ENCODE results near the gene INHBE. TPM values are rescaled to one million over a fixed set of nuclear protein-coding genes. Genes with fewer than 3 reads are reported as not detected.

The INHBE gene
- polyA plus RNA-seq, 3 donors, result not detected

DNA sequence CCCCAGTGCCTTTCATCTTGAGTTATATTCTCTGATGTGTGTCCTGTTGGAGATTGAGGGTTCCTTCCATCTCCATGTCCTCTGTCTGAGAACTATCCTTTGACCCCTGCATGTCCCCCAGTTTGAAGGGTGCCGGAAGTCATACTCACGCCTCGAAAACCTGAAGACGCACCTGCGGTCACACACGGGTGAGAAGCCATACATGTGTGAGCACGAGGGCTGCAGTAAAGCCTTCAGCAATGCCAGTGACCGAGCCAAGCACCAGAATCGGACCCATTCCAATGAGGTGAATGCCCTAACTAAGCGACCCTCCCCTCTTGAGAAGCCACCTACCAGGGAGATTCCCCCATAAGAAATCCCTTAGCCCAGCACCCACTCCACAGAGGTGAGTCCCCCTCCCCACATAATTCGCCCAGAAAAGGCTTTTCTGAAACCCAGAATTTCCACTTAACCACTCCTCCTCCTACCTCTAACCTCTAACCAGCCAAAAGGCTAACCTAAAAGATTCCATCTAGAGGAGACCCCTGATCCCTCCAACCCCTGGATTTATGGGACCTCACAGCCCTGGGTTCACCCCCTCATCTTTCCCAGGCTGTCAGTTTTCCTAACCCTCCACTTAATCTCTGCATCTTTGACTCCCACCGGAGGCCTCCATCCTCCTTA lies 12.2 kb downstream of the INHBE start:
- Histone ChIP-seq H3K9ac (ENCODE audit: insufficient read depth, low read length, poor library complexity, severe bottlenecking) (no peak overlapping the region), H3K4me3 (replicated peaks in 1 of 3; ENCODE audit: low read depth in 2 of 3, low read length in 3 of 3) (no peak overlapping the region), H3K79me2 (ENCODE audit: insufficient read depth, low read length) (peaks cover 7% of the 10 kb centered on the region), H3K36me3 (replicated peaks in 1 of 2; ENCODE audit: control insufficient read depth in 1 of 2, insufficient read depth in 2 of 2, low read length in 2 of 2) (peaks cover 35 to 53% of the 10 kb centered on the region in 2 donors), H3K27ac (ENCODE audit: low read depth in 1 of 2, low read length in 2 of 2) (no peak overlapping the region), H4K20me1 (ENCODE audit: insufficient read depth, low read length) (peaks cover 65% of the 10 kb centered on the region), H3K4me2 (replicated peaks; ENCODE audit: extremely low read depth, low read length, poor library complexity, severe bottlenecking) (no peak overlapping the region), H3K9me3 (replicated peaks in 1 of 2; ENCODE audit: control insufficient read depth in 1 of 2, insufficient read depth in 1 of 2, low read length in 2 of 2) (no peaks in the 10 kb centered on the region), H3K27me3 (ENCODE audit: control insufficient read depth in 2 of 2, insufficient read depth in 2 of 2, low read length in 2 of 2) (peaks cover 0 to 6% of the 10 kb centered on the region in 2 donors), H2AFZ (ENCODE audit: insufficient read depth, low read depth, low read length, poor library complexity, severe bottlenecking) (no peak overlapping the region), H3K4me1 (ENCODE audit: control insufficient read depth in 1 of 2, insufficient read depth in 2 of 2, low read length in 2 of 2) (peaks cover 28 to 46% of the 10 kb centered on the region in 2 donors)
- H3K36me3 Mint-ChIP-seq, result peaks cover 41 to 54% of the 10 kb centered on the region in 2 donors
- peaks cover 0 to 4% (median 0%) of the 10 kb centered on the region in 7 donors for H3K9me3 Mint-ChIP-seq
- intact Hi-C loops (cut with micrococcal nuclease), result no loop called here
- peaks cover 24 to 29% (median 25%) of the 10 kb centered on the region in 3 donors for H3K27me3 Mint-ChIP-seq (ENCODE audit: low read depth in 3 of 3)
- H3K4me3 Mint-ChIP-seq, result no peak overlapping the region
- 94% methylated on average over 12 of the region's 12 CpGs for WGBS (ENCODE audit: insufficient coverage)
- peaks cover 50% of the 10 kb centered on the region for H3K4me1 Mint-ChIP-seq
- TF ChIP-seq, protein P1, sequence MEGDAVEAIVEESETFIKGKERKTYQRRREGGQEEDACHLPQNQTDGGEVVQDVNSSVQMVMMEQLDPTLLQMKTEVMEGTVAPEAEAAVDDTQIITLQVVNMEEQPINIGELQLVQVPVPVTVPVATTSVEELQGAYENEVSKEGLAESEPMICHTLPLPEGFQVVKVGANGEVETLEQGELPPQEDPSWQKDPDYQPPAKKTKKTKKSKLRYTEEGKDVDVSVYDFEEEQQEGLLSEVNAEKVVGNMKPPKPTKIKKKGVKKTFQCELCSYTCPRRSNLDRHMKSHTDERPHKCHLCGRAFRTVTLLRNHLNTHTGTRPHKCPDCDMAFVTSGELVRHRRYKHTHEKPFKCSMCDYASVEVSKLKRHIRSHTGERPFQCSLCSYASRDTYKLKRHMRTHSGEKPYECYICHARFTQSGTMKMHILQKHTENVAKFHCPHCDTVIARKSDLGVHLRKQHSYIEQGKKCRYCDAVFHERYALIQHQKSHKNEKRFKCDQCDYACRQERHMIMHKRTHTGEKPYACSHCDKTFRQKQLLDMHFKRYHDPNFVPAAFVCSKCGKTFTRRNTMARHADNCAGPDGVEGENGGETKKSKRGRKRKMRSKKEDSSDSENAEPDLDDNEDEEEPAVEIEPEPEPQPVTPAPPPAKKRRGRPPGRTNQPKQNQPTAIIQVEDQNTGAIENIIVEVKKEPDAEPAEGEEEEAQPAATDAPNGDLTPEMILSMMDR (IDR thresholded peaks at IDR 0.05), result no peak
- DNase-seq, result no peak
- H3K27ac Mint-ChIP-seq, result peak overlapping the region in 4 of 7 donors; percentile 12 to 46 (median 26)

DNA sequence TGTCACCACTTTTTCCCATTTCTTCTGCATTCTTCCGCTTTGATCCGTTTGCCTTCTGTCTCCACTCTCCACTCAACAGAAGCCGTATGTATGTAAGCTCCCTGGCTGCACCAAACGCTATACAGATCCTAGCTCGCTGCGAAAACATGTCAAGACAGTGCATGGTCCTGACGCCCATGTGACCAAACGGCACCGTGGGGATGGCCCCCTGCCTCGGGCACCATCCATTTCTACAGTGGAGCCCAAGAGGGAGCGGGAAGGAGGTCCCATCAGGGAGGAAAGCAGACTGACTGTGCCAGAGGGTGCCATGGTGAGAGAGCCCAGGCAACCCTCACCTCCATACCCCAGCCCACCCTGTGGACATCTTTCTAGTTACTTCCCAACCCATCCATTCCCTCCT lies 12.8 kb downstream of the INHBE start:
- intact Hi-C loops (cut with micrococcal nuclease), result no loop called here
- Mint-ChIP-seq H3K27me3 (ENCODE audit: low read depth in 3 of 3) (peaks cover 19 to 23% (median 20%) of the 10 kb centered on the region in 3 donors), H3K4me1 (peaks cover 50% of the 10 kb centered on the region), H3K9me3 (peaks cover 0 to 4% (median 0%) of the 10 kb centered on the region in 7 donors), H3K36me3 (peaks cover 46 to 60% of the 10 kb centered on the region in 2 donors), H3K4me3 (no peak overlapping the region), H3K27ac (peak overlapping the region in 3 of 7 donors; percentile 7 to 74 (median 50))
- DNase-seq, result no peak
- H3K4me3 ChIP-seq (replicated peaks in 1 of 3; ENCODE audit: low read depth in 2 of 3, low read length in 3 of 3), result no peak overlapping the region
- TF ChIP-seq, protein P1 (IDR thresholded peaks at IDR 0.05), result no peak
- H4K20me1 ChIP-seq (ENCODE audit: insufficient read depth, low read length), result peaks cover 71% of the 10 kb centered on the region
- H3K79me2 ChIP-seq (ENCODE audit: insufficient read depth, low read length), result peaks cover 12% of the 10 kb centered on the region
- no peaks in the 10 kb centered on the region for H3K9me3 ChIP-seq (replicated peaks in 1 of 2; ENCODE audit: control insufficient read depth in 1 of 2, insufficient read depth in 1 of 2, low read length in 2 of 2)
- no peak overlapping the region for H3K9ac ChIP-seq (ENCODE audit: insufficient read depth, low read length, poor library complexity, severe bottlenecking)
- peaks cover 40 to 59% of the 10 kb centered on the region in 2 donors for H3K36me3 ChIP-seq (replicated peaks in 1 of 2; ENCODE audit: control insufficient read depth in 1 of 2, insufficient read depth in 2 of 2, low read length in 2 of 2)
- no peak overlapping the region for H3K27ac ChIP-seq (ENCODE audit: low read depth in 1 of 2, low read length in 2 of 2)
- no peak overlapping the region for H2AFZ ChIP-seq (ENCODE audit: insufficient read depth, low read depth, low read length, poor library complexity, severe bottlenecking)
- peaks cover 26 to 40% of the 10 kb centered on the region in 2 donors for H3K4me1 ChIP-seq (ENCODE audit: control insufficient read depth in 1 of 2, insufficient read depth in 2 of 2, low read length in 2 of 2)
- H3K27me3 ChIP-seq (ENCODE audit: control insufficient read depth in 2 of 2, insufficient read depth in 2 of 2, low read length in 2 of 2), result peaks cover 0 to 6% of the 10 kb centered on the region in 2 donors
- no peak overlapping the region for H3K4me2 ChIP-seq (replicated peaks; ENCODE audit: extremely low read depth, low read length, poor library complexity, severe bottlenecking)
- 96% methylated on average over 9 of the region's 11 CpGs for WGBS (ENCODE audit: insufficient coverage)
